Calu3 (cell line): ENCODE results near the gene NDUFA12. TPM values are rescaled to one million over a fixed set of nuclear protein-coding genes. Genes with fewer than 3 reads are reported as not detected.
A peak's percentile ranks its signal among the peaks of the same experiment; 100 is the strongest.

Experiments
- BruUV-seq: library from RNA; stranded (reverse); fragments of 400-500 nt; replicated peaks from 2 replicates; lab custom pipeline; 2021; lab: Mats Ljungman, UMichigan
- CTCF ChIA-PET: fragments of 300-600 bp; sonication (Branson Sonifier 250); formaldehyde crosslinking; loops from one replicate; lab custom pipeline; 2022; ENCODE audit warnings: antibody characterized with exemption; lab: Charles Lee
- DNase-seq: peaks from one replicate; pipeline ENCODE4 v3.0.0; 2022
- H3K27ac Mint-ChIP-seq: one replicate; pipeline ENCODE4 v1.8.0; 2022; ENCODE audit warnings: mixed read lengths; ENCODE audit not compliant: unreplicated experiment
- H3K27me3 Mint-ChIP-seq: one replicate; pipeline ENCODE4 v1.8.0; 2022; ENCODE audit warnings: mixed read lengths; ENCODE audit not compliant: unreplicated experiment
- H3K36me3 Mint-ChIP-seq: one replicate; pipeline ENCODE4 v1.8.0; 2022; ENCODE audit warnings: mild to moderate bottlenecking, moderate library complexity, mixed read lengths; ENCODE audit not compliant: insufficient read depth, unreplicated experiment
- H3K4me1 Mint-ChIP-seq: one replicate; pipeline ENCODE4 v1.8.0; 2022; ENCODE audit warnings: mild to moderate bottlenecking, low read depth, mixed read lengths; ENCODE audit not compliant: unreplicated experiment
- H3K4me3 Mint-ChIP-seq: one replicate; pipeline ENCODE4 v1.8.0; 2022; ENCODE audit warnings: mild to moderate bottlenecking, low read depth, moderate library complexity, mixed read lengths; ENCODE audit not compliant: unreplicated experiment
- H3K9me3 Mint-ChIP-seq: one replicate; pipeline ENCODE4 v1.8.0; 2022; ENCODE audit warnings: low read depth, mixed read lengths; ENCODE audit not compliant: unreplicated experiment
- intact Hi-C: fragments of 100-400 bp; cut with micrococcal nuclease; formaldehyde crosslinking; loops from one replicate; pipeline ENCODE4 v1.10.0; 2022; ENCODE audit not compliant: unreplicated experiment
- total RNA-seq: library from RNA; stranded (reverse); gene quantifications from 2 replicates; pipeline ENCODE4 v1.2.3, GENCODE V29; 2022
- TF ChIP-seq, protein P1 (sequence below): fragments of 200-600 bp; IDR thresholded peaks from one replicate; pipeline ENCODE4 v1.8.0; 2022; ENCODE audit warnings: antibody characterized with exemption; ENCODE audit not compliant: unreplicated experiment

Gene NDUFA12
- total RNA-seq, 1 experiment from 2014 or later: 165 TPM

DNA sequence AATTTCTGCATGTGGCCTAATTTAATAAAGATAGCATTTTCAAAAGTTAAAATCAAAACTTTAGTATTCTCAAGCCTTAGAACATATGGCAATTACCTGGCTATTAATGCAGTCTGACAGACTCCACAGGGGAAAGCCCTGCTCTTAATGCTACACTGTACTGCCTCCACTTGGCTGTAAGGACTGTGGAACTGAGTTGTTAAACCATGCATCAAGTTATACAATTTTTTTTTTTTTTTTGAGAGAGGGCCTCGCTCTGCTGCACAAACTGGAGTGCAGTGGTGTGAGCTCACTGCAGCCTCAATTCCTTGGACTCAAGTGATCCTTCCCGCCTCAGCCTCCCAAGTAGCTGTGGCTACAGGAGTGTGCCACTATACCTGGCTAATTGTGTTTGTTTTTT lies 19.0 kb upstream of the NDUFA12 start:
- CTCF ChIA-PET: no interaction called here
- no peak for DNase-seq
- Mint-ChIP-seq H3K9me3 (no peaks in the 10 kb centered on the region), H3K36me3 (peaks cover 1% of the 10 kb centered on the region), H3K4me3 (no peak overlapping the region), H3K4me1 (no peaks in the 10 kb centered on the region), H3K27me3 (no peaks in the 10 kb centered on the region), H3K27ac (no peak overlapping the region)
- no TSS peak for BruUV-seq
- TF ChIP-seq, protein P1, sequence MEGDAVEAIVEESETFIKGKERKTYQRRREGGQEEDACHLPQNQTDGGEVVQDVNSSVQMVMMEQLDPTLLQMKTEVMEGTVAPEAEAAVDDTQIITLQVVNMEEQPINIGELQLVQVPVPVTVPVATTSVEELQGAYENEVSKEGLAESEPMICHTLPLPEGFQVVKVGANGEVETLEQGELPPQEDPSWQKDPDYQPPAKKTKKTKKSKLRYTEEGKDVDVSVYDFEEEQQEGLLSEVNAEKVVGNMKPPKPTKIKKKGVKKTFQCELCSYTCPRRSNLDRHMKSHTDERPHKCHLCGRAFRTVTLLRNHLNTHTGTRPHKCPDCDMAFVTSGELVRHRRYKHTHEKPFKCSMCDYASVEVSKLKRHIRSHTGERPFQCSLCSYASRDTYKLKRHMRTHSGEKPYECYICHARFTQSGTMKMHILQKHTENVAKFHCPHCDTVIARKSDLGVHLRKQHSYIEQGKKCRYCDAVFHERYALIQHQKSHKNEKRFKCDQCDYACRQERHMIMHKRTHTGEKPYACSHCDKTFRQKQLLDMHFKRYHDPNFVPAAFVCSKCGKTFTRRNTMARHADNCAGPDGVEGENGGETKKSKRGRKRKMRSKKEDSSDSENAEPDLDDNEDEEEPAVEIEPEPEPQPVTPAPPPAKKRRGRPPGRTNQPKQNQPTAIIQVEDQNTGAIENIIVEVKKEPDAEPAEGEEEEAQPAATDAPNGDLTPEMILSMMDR: no peak
- intact Hi-C loops: no loop called here

DNA sequence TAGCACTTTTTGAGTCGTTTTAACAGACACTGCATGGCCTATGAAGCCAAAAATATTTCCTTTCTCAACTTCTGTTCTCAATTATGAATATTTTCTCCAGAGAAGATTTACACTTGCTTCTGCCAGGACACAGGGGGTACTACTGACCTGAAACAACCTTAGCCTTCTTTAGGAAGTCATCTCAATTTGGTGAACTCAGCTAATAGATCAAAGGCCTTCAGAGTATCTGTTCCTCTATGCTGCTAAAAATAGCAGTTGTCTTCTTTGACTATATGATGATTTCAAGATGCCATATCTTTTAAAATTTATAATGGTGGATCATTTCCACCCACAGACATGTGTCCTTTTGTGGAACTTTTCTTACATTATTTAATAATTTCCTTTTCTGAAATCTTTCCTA lies 14.0 kb upstream of the NDUFA12 start:
- no peaks in the 10 kb centered on the region for H3K27me3 Mint-ChIP-seq
- H3K4me3 Mint-ChIP-seq: no peak overlapping the region
- H3K36me3 Mint-ChIP-seq: peaks cover 4% of the 10 kb centered on the region
- BruUV-seq: no TSS peak
- no peaks in the 10 kb centered on the region for H3K4me1 Mint-ChIP-seq
- no peak for DNase-seq
- TF ChIP-seq, protein P1: no peak
- no peak overlapping the region for H3K27ac Mint-ChIP-seq
- intact Hi-C loops: no loop called here
- H3K9me3 Mint-ChIP-seq: peaks cover 5% of the 10 kb centered on the region
- CTCF ChIA-PET: no interaction called here

DNA sequence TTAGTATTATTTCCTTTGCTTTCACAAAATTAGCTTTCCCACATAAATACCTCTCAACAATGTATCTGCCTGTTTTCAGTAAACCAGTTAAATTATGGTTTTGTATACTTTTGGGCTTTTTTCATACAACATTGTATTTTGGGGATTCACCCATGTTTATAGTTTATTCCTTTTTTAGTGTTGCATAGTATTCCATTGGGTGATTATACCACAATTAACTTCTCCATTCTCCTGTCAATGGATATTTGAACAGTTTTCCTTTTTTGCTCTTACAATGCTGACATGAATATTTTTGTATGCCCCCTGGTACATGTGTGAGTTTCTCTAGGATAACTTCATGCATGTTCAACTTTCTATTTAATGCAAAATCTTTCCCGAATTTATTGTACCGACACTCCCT lies 12.6 kb upstream of the NDUFA12 start:
- Mint-ChIP-seq H3K9me3 (peaks cover 5% of the 10 kb centered on the region), H3K4me1 (no peaks in the 10 kb centered on the region), H3K4me3 (no peak overlapping the region), H3K36me3 (peaks cover 4% of the 10 kb centered on the region), H3K27me3 (no peaks in the 10 kb centered on the region), H3K27ac (no peak overlapping the region)
- CTCF ChIA-PET: no interaction called here
- DNase-seq: no peak
- TF ChIP-seq, protein P1: no peak
- TSS peak; percentile 21 for BruUV-seq
- intact Hi-C loops: no loop called here

DNA sequence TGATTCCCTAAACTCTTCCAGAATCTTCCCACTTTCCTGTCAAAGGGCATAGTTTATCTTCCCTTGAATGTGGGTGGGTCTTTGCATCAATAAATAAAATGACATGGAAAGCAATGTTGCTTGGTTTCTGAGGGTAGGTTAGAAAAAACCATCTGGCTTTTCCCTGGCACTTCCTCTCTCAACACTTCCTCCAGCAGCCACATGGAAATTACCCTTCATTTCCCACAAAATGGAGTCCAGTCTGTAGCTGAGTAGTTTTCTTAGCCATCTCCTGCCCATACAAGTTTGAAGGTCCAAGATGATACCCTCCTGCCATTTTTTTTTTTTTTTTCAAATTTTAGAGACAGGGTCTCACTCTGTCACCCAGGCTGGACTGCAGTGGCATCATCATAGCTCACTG lies 11.1 kb upstream of the NDUFA12 start:
- no TSS peak for BruUV-seq
- Mint-ChIP-seq H3K4me3 (no peak overlapping the region), H3K27ac (no peak overlapping the region)

More for the DNA sequence above, 11.1 kb upstream of the NDUFA12 start:
- no peaks in the 10 kb centered on the region for H3K4me1 Mint-ChIP-seq
- intact Hi-C loops: no loop called here
- TF ChIP-seq, protein P1: no peak
- H3K27me3 Mint-ChIP-seq: no peaks in the 10 kb centered on the region
- no peak for DNase-seq
- H3K36me3 Mint-ChIP-seq: peaks cover 4% of the 10 kb centered on the region
- CTCF ChIA-PET: no interaction called here
- peaks cover 5% of the 10 kb centered on the region for H3K9me3 Mint-ChIP-seq
